Fibroblast of lung (primary cell): Measurements from ENCODE around the gene TCERG1L. TPM values are rescaled to one million over a fixed set of nuclear protein-coding genes. Genes with fewer than 3 reads are reported as not detected.

Experiments
- DNase-seq, 2 donors: peaks; one replicate each; pipeline versions ENCODE4 v3.0.0 to v3.0.0-alpha.2; 2010; ENCODE audit warnings: low read depth in 2 of 2
- H2AFZ ChIP-seq: 2 replicates; pipeline ENCODE4 v1.5.1; 2012; ENCODE audit warnings: low read length, control low read depth, inconsistent platforms
- H3K27ac ChIP-seq: 2 replicates; pipeline ENCODE4 v1.5.1; 2011; ENCODE audit warnings: low read length, control low read depth; ENCODE audit not compliant: insufficient read depth
- H3K27me3 ChIP-seq: 2 replicates; pipeline ENCODE4 v1.5.1; 2011; ENCODE audit warnings: mild to moderate bottlenecking, low read length; ENCODE audit not compliant: control insufficient read depth, insufficient read depth
- H3K36me3 ChIP-seq: 2 replicates; pipeline ENCODE4 v1.5.1; 2011; ENCODE audit warnings: low read length; ENCODE audit not compliant: control insufficient read depth, insufficient read depth
- H3K4me1 ChIP-seq: 2 replicates; pipeline ENCODE4 v1.5.1; 2011; ENCODE audit warnings: low read length; ENCODE audit not compliant: control insufficient read depth, insufficient read depth; ENCODE audit errors: extremely low read depth
- H3K4me2 ChIP-seq: 2 replicates; pipeline ENCODE4 v1.5.1; 2011; ENCODE audit warnings: low read length, control low read depth; ENCODE audit not compliant: insufficient read depth; ENCODE audit errors: extremely low read depth
- H3K4me3 ChIP-seq, 4 experiments: fragments of 200-600 bp in 1 of 4; sonication (generic) in 1 of 4; replicated peaks in 1 of 4; 2 replicates each; pipeline ENCODE4 v1.5.1; 2011 to 2016; ENCODE audit warnings: low read length in 4 of 4, low read depth in 3 of 4, mild to moderate bottlenecking in 3 of 4, control low read depth in 2 of 4, inconsistent platforms in 1 of 4, mixed read lengths in 1 of 4; ENCODE audit not compliant: insufficient read depth in 1 of 4; ENCODE audit errors: control extremely low read depth in 1 of 4
- H3K79me2 ChIP-seq: 2 replicates; pipeline ENCODE4 v1.5.1; 2012; ENCODE audit warnings: mild to moderate bottlenecking, low read length, inconsistent platforms; ENCODE audit not compliant: control insufficient read depth, insufficient read depth
- H3K9ac ChIP-seq: 2 replicates; pipeline ENCODE4 v1.5.1; 2011; ENCODE audit warnings: mild to moderate bottlenecking, low read length, control low read depth; ENCODE audit not compliant: insufficient read depth
- H3K9me3 ChIP-seq: 2 replicates; pipeline ENCODE4 v1.5.1; 2012; ENCODE audit warnings: low read depth, low read length; ENCODE audit not compliant: control insufficient read depth, insufficient read depth
- H4K20me1 ChIP-seq: 2 replicates; pipeline ENCODE4 v1.5.1; 2011; ENCODE audit warnings: low read length; ENCODE audit not compliant: control insufficient read depth, insufficient read depth; ENCODE audit errors: extremely low read depth
- CTCF ChIP-seq, 2 donors: IDR thresholded peaks in 1 of 2; conservative IDR thresholded peaks in 1 of 2; 1 replicate in 1 of 2; 2 replicates in 1 of 2; pipeline ENCODE4 v1.5.1; 2011 to 2012; ENCODE audit warnings: low read length in 2 of 2, control low read depth in 1 of 2, inconsistent platforms in 1 of 2, low read depth in 1 of 2, mild to moderate bottlenecking in 1 of 2
- EZH2 ChIP-seq: IDR thresholded peaks from 2 replicates; pipeline ENCODE4 v1.5.1; 2012; ENCODE audit warnings: low read length, control low read depth, mild to moderate bottlenecking; ENCODE audit errors: missing control alignments
- polyA plus RNA-seq, 2 donors: library from polyadenylated mRNA; depleted of rRNA in 1 of 2; stranded (reverse) in 1 of 2; unstranded in 1 of 2; fragments of >200 nt; gene quantifications; 2 replicates each; pipeline ENCODE4 v1.2.1, GENCODE V29; 2011 to 2012; ENCODE audit warnings: missing spikeins in 1 of 2
- total RNA-seq: library from RNA; depleted of rRNA; stranded (reverse); fragments of >200 nt; gene quantifications from 2 replicates; pipeline ENCODE4 v1.2.1, GENCODE V29; 2014

TCERG1L gene
- total and polyA plus RNA-seq, 2 donors (not counting 1 experiment from before 2014, with no cell fraction given) = 0.02 TPM; not detected in 1

GRCh38 chr10:131070856-131071255 is 240.7 kb downstream of the TCERG1L start:
- H3K4me1 ChIP-seq = no peaks in the 10 kb centered on the region
- TF ChIP-seq CTCF (conservative IDR thresholded peaks at IDR 0.05 in 1 of 2, IDR thresholded peaks at IDR 0.05 in 1 of 2; ENCODE audit: low read depth in 1 of 2, low read length in 2 of 2) = no peak
- TF ChIP-seq EZH2 = no peak
- H3K79me2 ChIP-seq = no peaks in the 10 kb centered on the region
- H3K4me3 ChIP-seq = no peak overlapping the region
- no peaks in the 10 kb centered on the region for H3K36me3 ChIP-seq
- H3K4me2 ChIP-seq = no peak overlapping the region
- H4K20me1 ChIP-seq = no peaks in the 10 kb centered on the region
- H2AFZ ChIP-seq = no peak overlapping the region
- H3K27me3 ChIP-seq = no peaks in the 10 kb centered on the region
- no peak overlapping the region for H3K27ac ChIP-seq
- no peak for DNase-seq
- H3K9me3 ChIP-seq = peaks cover 6% of the 10 kb centered on the region
- no peak overlapping the region for H3K9ac ChIP-seq

GRCh38 chr10:131068760-131069159 is 242.8 kb downstream of the TCERG1L start:
- H3K4me1 ChIP-seq = no peaks in the 10 kb centered on the region
- no peak for DNase-seq
- peaks cover 6% of the 10 kb centered on the region for H3K9me3 ChIP-seq
- H3K36me3 ChIP-seq = no peaks in the 10 kb centered on the region
- no peak overlapping the region for H3K4me2 ChIP-seq
- no peaks in the 10 kb centered on the region for H3K27me3 ChIP-seq
- H4K20me1 ChIP-seq = no peaks in the 10 kb centered on the region
- H3K4me3 ChIP-seq = no peak overlapping the region
- TF ChIP-seq CTCF (conservative IDR thresholded peaks at IDR 0.05 in 1 of 2, IDR thresholded peaks at IDR 0.05 in 1 of 2; ENCODE audit: low read depth in 1 of 2, low read length in 2 of 2) = no peak
- no peak for TF ChIP-seq EZH2
- H3K79me2 ChIP-seq = no peaks in the 10 kb centered on the region
- H2AFZ ChIP-seq = no peak overlapping the region
- H3K9ac ChIP-seq = no peak overlapping the region
- no peak overlapping the region for H3K27ac ChIP-seq

- H3K4me3 ChIP-seq = no peak overlapping the region
- no peaks in the 10 kb centered on the region for H3K27me3 ChIP-seq
- H3K4me2 ChIP-seq = no peak overlapping the region
- no peak overlapping the region for H3K27ac ChIP-seq
- no peaks in the 10 kb centered on the region for H3K4me1 ChIP-seq
- no peaks in the 10 kb centered on the region for H4K20me1 ChIP-seq
- H3K79me2 ChIP-seq = no peaks in the 10 kb centered on the region
- no peak for TF ChIP-seq EZH2
- TF ChIP-seq CTCF (conservative IDR thresholded peaks at IDR 0.05 in 1 of 2, IDR thresholded peaks at IDR 0.05 in 1 of 2; ENCODE audit: low read depth in 1 of 2, low read length in 2 of 2) = no peak
- H3K9ac ChIP-seq = no peak overlapping the region
- no peak for DNase-seq
- no peaks in the 10 kb centered on the region for H3K36me3 ChIP-seq
- H3K9me3 ChIP-seq = peaks cover 6% of the 10 kb centered on the region
- H2AFZ ChIP-seq = no peak overlapping the region
Observed at GRCh38 chr10:131068311-131068710, 243.2 kb downstream of the TCERG1L start.
